Progenitor cell of endocrine pancreas (in vitro differentiated cells): ENCODE measurements around the gene HS3ST5. TPM values are rescaled to one million over a fixed set of nuclear protein-coding genes. Genes with fewer than 3 reads are reported as not detected.
"Not testable (repeated sequence)": the region's sequence is repeated elsewhere in the genome, so short reads cannot be mapped to it uniquely, and the experiment has no call there.

Source experiments
- DNase-seq: peaks from one replicate; pipeline ENCODE4 v3.0.0; 2021; ENCODE audit warnings: low spot score; ENCODE audit not compliant: unreplicated experiment
- H3K27ac Mint-ChIP-seq: 2 replicates; pipeline ENCODE4 v1.8.0; 2021; ENCODE audit warnings: mild to moderate bottlenecking, moderate library complexity, mixed read lengths
- H3K27me3 Mint-ChIP-seq: 2 replicates; pipeline ENCODE4 v1.8.0; 2021; ENCODE audit warnings: mixed read lengths
- H3K36me3 Mint-ChIP-seq: 2 replicates; pipeline ENCODE4 v1.8.0; 2022; ENCODE audit warnings: mixed read lengths; ENCODE audit not compliant: insufficient read depth
- H3K4me1 Mint-ChIP-seq: 2 replicates; pipeline ENCODE4 v1.8.0; 2021; ENCODE audit warnings: low read depth, mixed read lengths
- H3K4me3 Mint-ChIP-seq: 2 replicates; pipeline ENCODE4 v1.8.0; 2021; ENCODE audit warnings: low read depth, mild to moderate bottlenecking, moderate library complexity, mixed read lengths
- H3K9me3 Mint-ChIP-seq: 2 replicates; pipeline ENCODE4 v1.8.0; 2021; ENCODE audit warnings: low read depth, mixed read lengths
- total RNA-seq: library from RNA; stranded (reverse); gene quantifications from 2 replicates; pipeline ENCODE4 v1.2.1, GENCODE V29; 2021
- TF ChIP-seq, protein P1 (sequence below): fragments of 200-600 bp; sonication (generic); IDR thresholded peaks from one replicate; pipeline ENCODE4 v1.5.0; 2021; ENCODE audit warnings: antibody characterized with exemption, mild to moderate bottlenecking; ENCODE audit not compliant: unreplicated experiment

Gene HS3ST5
- total RNA-seq, 1 donor from 2014 or later, result 0.31 TPM

- Mint-ChIP-seq H3K27me3 (no peaks in the 10 kb centered on the region), H3K36me3 (no peaks in the 10 kb centered on the region), H3K4me3 (no peak overlapping the region), H3K9me3 (no peaks in the 10 kb centered on the region), H3K27ac (no peak overlapping the region), H3K4me1 (no peaks in the 10 kb centered on the region)
- no peak for DNase-seq
- TF ChIP-seq, protein P1, sequence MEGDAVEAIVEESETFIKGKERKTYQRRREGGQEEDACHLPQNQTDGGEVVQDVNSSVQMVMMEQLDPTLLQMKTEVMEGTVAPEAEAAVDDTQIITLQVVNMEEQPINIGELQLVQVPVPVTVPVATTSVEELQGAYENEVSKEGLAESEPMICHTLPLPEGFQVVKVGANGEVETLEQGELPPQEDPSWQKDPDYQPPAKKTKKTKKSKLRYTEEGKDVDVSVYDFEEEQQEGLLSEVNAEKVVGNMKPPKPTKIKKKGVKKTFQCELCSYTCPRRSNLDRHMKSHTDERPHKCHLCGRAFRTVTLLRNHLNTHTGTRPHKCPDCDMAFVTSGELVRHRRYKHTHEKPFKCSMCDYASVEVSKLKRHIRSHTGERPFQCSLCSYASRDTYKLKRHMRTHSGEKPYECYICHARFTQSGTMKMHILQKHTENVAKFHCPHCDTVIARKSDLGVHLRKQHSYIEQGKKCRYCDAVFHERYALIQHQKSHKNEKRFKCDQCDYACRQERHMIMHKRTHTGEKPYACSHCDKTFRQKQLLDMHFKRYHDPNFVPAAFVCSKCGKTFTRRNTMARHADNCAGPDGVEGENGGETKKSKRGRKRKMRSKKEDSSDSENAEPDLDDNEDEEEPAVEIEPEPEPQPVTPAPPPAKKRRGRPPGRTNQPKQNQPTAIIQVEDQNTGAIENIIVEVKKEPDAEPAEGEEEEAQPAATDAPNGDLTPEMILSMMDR, result no peak
Observed at GRCh38 chr6:114051031-114051430, 291.8 kb downstream of the HS3ST5 start.

DNA sequence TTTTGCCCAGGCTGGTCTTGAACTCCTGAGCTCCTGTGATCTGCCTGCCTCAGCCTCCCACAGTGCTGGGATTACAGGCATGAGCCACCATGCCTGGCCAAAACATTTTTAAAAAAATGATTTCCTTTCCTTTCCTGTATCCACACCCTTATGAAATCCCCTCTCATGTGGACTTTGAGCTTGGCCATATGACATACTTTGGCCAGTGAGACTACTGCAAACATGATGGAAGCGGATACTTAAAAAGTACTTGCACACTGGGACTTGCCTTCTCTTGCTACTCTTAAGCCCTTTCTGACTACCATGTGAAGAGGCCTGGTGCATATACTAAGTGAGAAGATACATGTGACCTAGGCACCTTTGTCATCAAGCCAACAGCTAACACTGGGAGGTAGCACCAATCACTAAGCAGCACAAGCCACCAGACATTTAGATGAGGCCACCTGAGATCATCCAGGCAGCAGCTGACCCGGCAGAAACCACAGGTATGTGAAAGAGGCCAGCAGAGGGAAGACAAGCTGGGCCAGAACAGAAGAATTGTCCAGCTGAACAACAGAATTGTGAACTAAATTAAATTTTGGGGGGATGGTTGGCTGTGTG, 293.4 kb downstream of the HS3ST5 start:
- no peak for DNase-seq
- Mint-ChIP-seq H3K27ac (no peak overlapping the region), H3K36me3 (no peaks in the 10 kb centered on the region), H3K27me3 (no peaks in the 10 kb centered on the region), H3K9me3 (no peaks in the 10 kb centered on the region), H3K4me1 (no peaks in the 10 kb centered on the region), H3K4me3 (no peak overlapping the region)
- TF ChIP-seq, protein P1, result no peak

DNA sequence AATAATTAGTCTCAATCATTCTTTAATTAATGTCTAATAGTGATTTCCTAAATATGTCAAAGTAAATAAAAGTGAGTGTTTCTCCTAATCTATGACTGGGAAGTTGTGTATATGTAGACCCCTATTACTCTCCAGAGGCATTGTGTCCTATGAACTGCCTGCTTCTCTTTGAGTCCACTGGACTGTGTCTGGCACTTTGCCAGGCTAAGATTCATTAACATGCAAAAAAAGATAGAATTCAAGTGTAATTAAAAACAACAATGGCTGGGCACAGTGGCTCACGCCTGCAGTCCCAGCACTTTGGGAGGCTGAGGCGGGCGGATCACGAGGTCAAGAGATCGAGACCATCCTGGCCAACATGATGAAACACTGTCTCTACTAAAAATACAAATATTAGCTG, 298.3 kb downstream of the HS3ST5 start:
- H3K27ac Mint-ChIP-seq, H3K36me3 Mint-ChIP-seq, H3K4me3 Mint-ChIP-seq, DNase-seq, H3K9me3 Mint-ChIP-seq, H3K27me3 Mint-ChIP-seq, H3K4me1 Mint-ChIP-seq: not testable (repeated sequence)

DNA sequence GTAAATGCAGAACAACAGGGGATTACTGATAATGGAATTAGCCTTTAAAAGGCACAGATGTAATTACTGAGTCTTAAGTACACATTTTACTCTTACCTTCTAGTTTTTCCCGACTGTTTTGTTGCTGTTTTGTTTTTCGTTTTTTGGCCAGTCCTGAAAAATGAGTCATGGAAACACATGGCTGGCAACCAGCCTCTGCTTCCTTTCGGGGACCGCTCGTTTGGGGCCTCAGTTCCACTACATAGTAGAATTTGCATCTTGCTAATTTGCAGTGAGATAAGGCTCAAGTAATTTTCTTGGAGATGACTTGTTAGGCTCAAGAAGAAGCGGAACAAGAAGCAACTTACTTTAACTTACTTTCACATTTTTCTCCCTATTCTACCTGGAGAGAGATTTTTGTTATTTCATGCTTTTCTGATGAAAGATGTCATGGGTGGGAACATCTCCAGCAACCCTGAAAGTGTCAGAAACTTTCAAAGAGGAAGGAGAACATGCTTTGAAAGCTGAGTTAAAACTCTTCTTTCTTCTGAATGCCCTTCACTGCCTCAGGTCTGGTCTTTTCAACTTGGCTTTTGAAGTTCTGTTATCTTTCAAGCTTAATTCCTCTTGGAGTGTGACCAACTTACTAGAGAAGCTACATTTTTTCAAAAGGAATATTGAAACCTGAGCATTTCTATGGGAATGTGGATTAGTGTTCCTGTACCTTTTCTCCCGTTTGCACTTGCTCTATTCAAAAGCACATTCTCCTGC, 300.4 kb downstream of the HS3ST5 start:
- DNase-seq, result no peak
- Mint-ChIP-seq H3K27ac (no peak overlapping the region), H3K36me3 (no peaks in the 10 kb centered on the region), H3K27me3 (no peaks in the 10 kb centered on the region), H3K9me3 (no peaks in the 10 kb centered on the region), H3K4me3 (no peak overlapping the region), H3K4me1 (no peaks in the 10 kb centered on the region)
- TF ChIP-seq, protein P1, result no peak

- TF ChIP-seq, protein P1, result no peak
- Mint-ChIP-seq H3K27me3 (no peaks in the 10 kb centered on the region), H3K4me3 (no peak overlapping the region), H3K4me1 (no peaks in the 10 kb centered on the region), H3K27ac (no peak overlapping the region), H3K36me3 (no peaks in the 10 kb centered on the region), H3K9me3 (peaks cover 5% of the 10 kb centered on the region)
- DNase-seq, result no peak
Observed at GRCh38 chr6:114040871-114041270, 302.0 kb downstream of the HS3ST5 start.

DNA sequence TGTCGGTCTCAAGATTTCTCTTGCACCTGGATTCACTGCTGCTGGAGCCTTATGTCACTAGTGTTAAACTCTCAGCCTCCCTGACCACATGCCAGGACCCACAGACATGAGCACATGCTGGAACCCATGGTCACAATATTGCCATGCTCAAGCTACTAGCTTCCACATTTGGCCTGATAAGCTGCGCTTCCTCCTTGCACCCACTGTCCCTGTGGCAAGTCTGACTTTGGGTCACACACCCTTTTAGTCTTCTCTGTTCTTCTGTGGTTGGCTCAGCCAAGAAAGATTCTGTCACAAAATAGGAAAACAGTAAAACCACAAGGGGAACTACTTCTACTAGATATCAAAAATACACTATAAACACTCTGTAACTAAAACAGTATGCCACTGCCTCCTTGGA, 303.0 kb downstream of the HS3ST5 start:
- Mint-ChIP-seq H3K36me3 (no peaks in the 10 kb centered on the region), H3K27me3 (no peaks in the 10 kb centered on the region), H3K9me3 (peaks cover 6% of the 10 kb centered on the region), H3K4me3 (no peak overlapping the region), H3K27ac (no peak overlapping the region), H3K4me1 (no peaks in the 10 kb centered on the region)
- no peak for DNase-seq
- TF ChIP-seq, protein P1, result no peak
